ENCODE results near the gene ETV5. TPM values are rescaled to one million over a fixed set of nuclear protein-coding genes. Genes with fewer than 3 reads are reported as not detected.

The ETV5 gene
- total and polyA plus RNA-seq, 2 donors (not counting 1 experiment from before 2014, with no cell fraction given) = 0.12 to 0.74 TPM

DNA sequence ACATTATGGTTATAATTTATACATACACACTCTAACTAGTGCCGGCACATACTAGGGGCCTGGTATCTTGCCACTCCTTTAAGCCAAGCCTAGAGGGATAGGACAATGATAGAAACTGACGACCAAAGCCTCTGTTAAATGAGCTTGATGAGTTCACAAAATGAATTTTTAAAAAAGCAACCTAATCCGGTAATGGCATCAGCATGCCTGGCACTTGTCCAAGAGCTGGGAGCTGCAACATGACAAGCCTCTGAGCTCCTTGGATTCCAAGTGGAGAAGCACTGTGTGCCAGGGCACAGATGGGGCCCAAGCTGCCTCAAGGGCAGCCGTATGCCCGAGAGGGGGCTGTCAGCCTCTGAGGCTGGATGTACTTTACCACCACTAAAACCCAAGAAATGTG, 9.7 kb downstream of the ETV5 start:
- H3K4me3 Mint-ChIP-seq = no peak overlapping the region
- H4K20me1 ChIP-seq (ENCODE audit: control insufficient read depth, insufficient read depth, low read length, poor library complexity, severe bottlenecking) = no peaks in the 10 kb centered on the region
- no peak overlapping the region for H3K27ac ChIP-seq (ENCODE audit: low read length in 2 of 2)
- no peak overlapping the region for H3K4me2 ChIP-seq (replicated peaks; ENCODE audit: low read depth, low read length, poor library complexity, severe bottlenecking)
- WGBS (ENCODE audit: insufficient coverage) = 96% methylated on average over 2 of the region's 5 CpGs
- H3K27ac Mint-ChIP-seq = no peak overlapping the region
- peaks cover 4% of the 10 kb centered on the region for H3K4me1 Mint-ChIP-seq
- intact Hi-C loops (cut with micrococcal nuclease) = no loop called here
- H3K36me3 ChIP-seq (replicated peaks in 1 of 2; ENCODE audit: control extremely low read depth in 1 of 2, control insufficient read depth in 1 of 2, extremely low read depth in 1 of 2, insufficient read depth in 2 of 2, low read length in 1 of 2) = no peaks in the 10 kb centered on the region
- no peak for TF ChIP-seq EZH2 (IDR thresholded peaks at IDR 0.05; ENCODE audit: borderline replicate concordance, insufficient read depth, low read depth, low read length, poor library complexity, severe bottlenecking)
- TF ChIP-seq, protein P1, sequence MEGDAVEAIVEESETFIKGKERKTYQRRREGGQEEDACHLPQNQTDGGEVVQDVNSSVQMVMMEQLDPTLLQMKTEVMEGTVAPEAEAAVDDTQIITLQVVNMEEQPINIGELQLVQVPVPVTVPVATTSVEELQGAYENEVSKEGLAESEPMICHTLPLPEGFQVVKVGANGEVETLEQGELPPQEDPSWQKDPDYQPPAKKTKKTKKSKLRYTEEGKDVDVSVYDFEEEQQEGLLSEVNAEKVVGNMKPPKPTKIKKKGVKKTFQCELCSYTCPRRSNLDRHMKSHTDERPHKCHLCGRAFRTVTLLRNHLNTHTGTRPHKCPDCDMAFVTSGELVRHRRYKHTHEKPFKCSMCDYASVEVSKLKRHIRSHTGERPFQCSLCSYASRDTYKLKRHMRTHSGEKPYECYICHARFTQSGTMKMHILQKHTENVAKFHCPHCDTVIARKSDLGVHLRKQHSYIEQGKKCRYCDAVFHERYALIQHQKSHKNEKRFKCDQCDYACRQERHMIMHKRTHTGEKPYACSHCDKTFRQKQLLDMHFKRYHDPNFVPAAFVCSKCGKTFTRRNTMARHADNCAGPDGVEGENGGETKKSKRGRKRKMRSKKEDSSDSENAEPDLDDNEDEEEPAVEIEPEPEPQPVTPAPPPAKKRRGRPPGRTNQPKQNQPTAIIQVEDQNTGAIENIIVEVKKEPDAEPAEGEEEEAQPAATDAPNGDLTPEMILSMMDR (IDR thresholded peaks at IDR 0.05) = no peak
- ChIA-PET POLR2A (no interaction called here), CTCF (no interaction called here)
- peaks cover 0 to 30% (median 7%) of the 10 kb centered on the region in 4 experiments for H3K27me3 ChIP-seq (replicated peaks in 1 of 4; ENCODE audit: control extremely low read depth in 1 of 4, control insufficient read depth in 3 of 4, insufficient read depth in 4 of 4, low read length in 3 of 4)
- H2AFZ ChIP-seq (ENCODE audit: insufficient read depth, low read depth, low read length, poor library complexity, severe bottlenecking) = no peak overlapping the region
- no peak for DNase-seq
- H3K79me2 ChIP-seq (ENCODE audit: control insufficient read depth, insufficient read depth, low read length) = no peaks in the 10 kb centered on the region
- peaks cover 6 to 9% of the 10 kb centered on the region in 2 donors for H3K4me1 ChIP-seq (ENCODE audit: control insufficient read depth in 2 of 2, insufficient read depth in 2 of 2, low read length in 2 of 2)
- no peaks in the 10 kb centered on the region for H3K9me3 Mint-ChIP-seq (ENCODE audit: insufficient read depth)
- H3K4me3 ChIP-seq (ENCODE audit: control extremely low read depth in 1 of 5, extremely low read depth in 1 of 5, insufficient read depth in 1 of 5, low read depth in 2 of 5, low read length in 4 of 5) = no peak overlapping the region
- peaks cover 28% of the 10 kb centered on the region for H3K27me3 Mint-ChIP-seq
- H3K9me3 ChIP-seq (ENCODE audit: control extremely low read depth in 1 of 3, control insufficient read depth in 2 of 3, insufficient read depth in 1 of 3, low read length in 2 of 3) = no peaks in the 10 kb centered on the region
- H3K9ac ChIP-seq (ENCODE audit: low read length) = no peak overlapping the region
- ATAC-seq (ENCODE audit: low read depth) = no peak

DNA sequence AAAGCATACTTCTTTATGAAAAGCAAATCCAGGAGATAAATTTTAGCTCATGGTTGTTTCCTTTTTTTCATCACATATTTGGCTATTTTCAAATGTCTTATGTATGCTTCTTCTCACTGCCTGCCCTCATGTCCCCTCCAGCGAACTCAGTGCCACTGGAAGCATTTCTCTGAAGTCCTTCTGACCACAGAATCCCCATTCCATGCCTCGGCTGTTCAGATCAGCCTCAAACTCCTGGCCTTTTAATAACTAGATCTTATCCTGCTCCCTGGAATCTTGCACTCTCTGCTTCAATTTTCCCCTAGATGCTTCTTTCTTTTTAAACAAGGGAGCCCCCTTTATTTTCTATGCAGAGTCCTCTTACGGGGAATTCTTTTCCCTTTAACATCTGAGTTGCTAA, 10.1 kb downstream of the ETV5 start:
- Histone ChIP-seq H3K27me3 (replicated peaks in 1 of 4; ENCODE audit: control extremely low read depth in 1 of 4, control insufficient read depth in 3 of 4, insufficient read depth in 4 of 4, low read length in 3 of 4) (peaks cover 0 to 30% (median 7%) of the 10 kb centered on the region in 4 experiments), H3K4me1 (ENCODE audit: control insufficient read depth in 2 of 2, insufficient read depth in 2 of 2, low read length in 2 of 2) (peaks cover 6 to 9% of the 10 kb centered on the region in 2 donors), H3K4me3 (ENCODE audit: control extremely low read depth in 1 of 5, extremely low read depth in 1 of 5, insufficient read depth in 1 of 5, low read depth in 2 of 5, low read length in 4 of 5) (no peak overlapping the region), H3K36me3 (replicated peaks in 1 of 2; ENCODE audit: control extremely low read depth in 1 of 2, control insufficient read depth in 1 of 2, extremely low read depth in 1 of 2, insufficient read depth in 2 of 2, low read length in 1 of 2) (no peaks in the 10 kb centered on the region), H4K20me1 (ENCODE audit: control insufficient read depth, insufficient read depth, low read length, poor library complexity, severe bottlenecking) (no peaks in the 10 kb centered on the region), H3K4me2 (replicated peaks; ENCODE audit: low read depth, low read length, poor library complexity, severe bottlenecking) (no peak overlapping the region), H3K79me2 (ENCODE audit: control insufficient read depth, insufficient read depth, low read length) (no peaks in the 10 kb centered on the region), H3K27ac (ENCODE audit: low read length in 2 of 2) (no peak overlapping the region), H2AFZ (ENCODE audit: insufficient read depth, low read depth, low read length, poor library complexity, severe bottlenecking) (no peak overlapping the region), H3K9ac (ENCODE audit: low read length) (no peak overlapping the region), H3K9me3 (ENCODE audit: control extremely low read depth in 1 of 3, control insufficient read depth in 2 of 3, insufficient read depth in 1 of 3, low read length in 2 of 3) (no peaks in the 10 kb centered on the region)
- H3K9me3 Mint-ChIP-seq (ENCODE audit: insufficient read depth) = no peaks in the 10 kb centered on the region
- peaks cover 28% of the 10 kb centered on the region for H3K27me3 Mint-ChIP-seq
- no peak for ATAC-seq (ENCODE audit: low read depth)
- DNase-seq = no peak
- H3K4me3 Mint-ChIP-seq = no peak overlapping the region
- peaks cover 4% of the 10 kb centered on the region for H3K4me1 Mint-ChIP-seq
- no peak overlapping the region for H3K27ac Mint-ChIP-seq
- no peak for TF ChIP-seq EZH2 (IDR thresholded peaks at IDR 0.05; ENCODE audit: borderline replicate concordance, insufficient read depth, low read depth, low read length, poor library complexity, severe bottlenecking)
- TF ChIP-seq, protein P1 (IDR thresholded peaks at IDR 0.05) = no peak
- WGBS (ENCODE audit: insufficient coverage) = 71% methylated on average over 2 of the region's 3 CpGs
- intact Hi-C loops (cut with micrococcal nuclease) = no loop called here
- POLR2A ChIA-PET = no interaction called here
- CTCF ChIA-PET = no interaction called here
